Endometrium (tissue), 2 donors: Measurements from ENCODE around the gene SH2D6.

ENCODE experiments used
- FAIRE-seq: peaks from 2 replicates; lab custom pipeline; 2012; peaks lifted over from hg19 to GRCh38; lab: Jason Lieb, UNC
- donor health status: control.
- donor health status: control.

The SH2D6 gene

DNA sequence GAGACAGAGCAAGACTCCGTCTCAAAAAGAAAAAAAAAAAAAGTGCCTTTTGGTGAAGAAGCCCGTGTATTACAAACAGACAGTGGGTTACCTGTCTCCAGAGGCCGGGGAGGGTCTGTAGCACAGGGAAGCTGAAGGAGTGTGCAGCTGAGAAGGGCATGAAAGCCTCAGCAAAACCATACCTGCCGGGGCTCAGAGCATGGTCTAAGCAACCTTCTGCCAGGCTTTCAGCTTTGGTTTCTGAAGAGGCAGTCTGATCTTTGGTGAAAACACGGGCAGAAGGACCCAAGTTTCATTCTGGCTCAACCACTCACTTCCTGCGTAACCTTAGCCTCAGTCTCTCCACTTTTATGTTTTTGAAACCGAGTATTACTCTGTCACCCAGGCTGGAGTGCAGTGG lies 21.5 kb downstream of the SH2D6 start:
- FAIRE-seq: no peak

GRCh38 chr2:85440729-85441128 lies 22.2 kb downstream of the SH2D6 start:
- no peak for FAIRE-seq

- FAIRE-seq: no peak
Observed at GRCh38 chr2:85441864-85442263, 23.4 kb downstream of the SH2D6 start.

- FAIRE-seq: no peak
Observed at GRCh38 chr2:85444629-85445172, 26.2 kb downstream of the SH2D6 start.

DNA sequence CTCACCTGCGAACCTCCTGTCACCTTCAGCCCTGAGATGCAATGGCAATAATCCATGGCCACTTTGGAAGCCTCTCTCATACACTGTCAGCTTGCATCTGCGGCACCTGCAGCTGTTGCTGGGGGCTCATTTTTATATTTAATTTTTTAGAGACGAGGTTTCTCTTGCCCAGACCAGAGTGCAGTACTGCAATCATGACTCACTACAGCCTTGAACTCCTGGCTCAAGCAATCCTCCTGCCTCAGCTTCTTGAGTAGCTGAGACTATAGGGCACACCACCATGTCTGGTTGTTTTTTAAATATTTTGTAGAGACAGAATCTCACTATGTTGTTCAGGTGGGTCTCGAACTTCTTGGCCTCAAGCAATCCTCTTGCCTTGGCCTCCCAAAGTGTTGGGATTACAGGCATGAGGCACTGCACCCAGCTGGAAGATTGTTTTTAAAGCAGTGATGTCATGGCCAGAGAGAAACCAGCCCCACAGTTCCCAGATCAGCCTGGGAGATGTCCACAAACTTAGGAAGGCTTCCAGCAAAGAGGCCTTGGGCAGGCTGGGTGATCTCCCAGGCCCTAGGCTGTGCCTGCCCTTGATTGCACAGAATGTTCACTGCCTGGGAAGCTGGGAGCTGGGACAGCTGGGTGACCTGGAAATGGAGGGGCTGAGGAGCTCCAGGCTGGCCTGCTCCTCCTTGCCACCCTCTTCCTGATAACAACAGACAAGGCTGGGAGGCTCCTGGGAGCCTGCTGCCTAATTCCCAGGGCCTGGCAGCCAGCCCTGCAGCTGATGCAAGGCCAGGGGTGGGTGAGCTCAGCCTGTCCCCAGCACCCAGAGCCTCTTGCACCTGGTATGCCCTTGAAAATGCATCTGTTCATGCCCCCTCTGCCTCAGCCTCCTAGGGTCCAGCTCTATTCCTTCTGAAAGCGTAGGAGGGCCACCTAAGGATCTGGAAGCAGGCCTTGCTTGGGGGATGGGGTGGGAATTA lies 27.1 kb downstream of the SH2D6 start:
- FAIRE-seq: no peak

DNA sequence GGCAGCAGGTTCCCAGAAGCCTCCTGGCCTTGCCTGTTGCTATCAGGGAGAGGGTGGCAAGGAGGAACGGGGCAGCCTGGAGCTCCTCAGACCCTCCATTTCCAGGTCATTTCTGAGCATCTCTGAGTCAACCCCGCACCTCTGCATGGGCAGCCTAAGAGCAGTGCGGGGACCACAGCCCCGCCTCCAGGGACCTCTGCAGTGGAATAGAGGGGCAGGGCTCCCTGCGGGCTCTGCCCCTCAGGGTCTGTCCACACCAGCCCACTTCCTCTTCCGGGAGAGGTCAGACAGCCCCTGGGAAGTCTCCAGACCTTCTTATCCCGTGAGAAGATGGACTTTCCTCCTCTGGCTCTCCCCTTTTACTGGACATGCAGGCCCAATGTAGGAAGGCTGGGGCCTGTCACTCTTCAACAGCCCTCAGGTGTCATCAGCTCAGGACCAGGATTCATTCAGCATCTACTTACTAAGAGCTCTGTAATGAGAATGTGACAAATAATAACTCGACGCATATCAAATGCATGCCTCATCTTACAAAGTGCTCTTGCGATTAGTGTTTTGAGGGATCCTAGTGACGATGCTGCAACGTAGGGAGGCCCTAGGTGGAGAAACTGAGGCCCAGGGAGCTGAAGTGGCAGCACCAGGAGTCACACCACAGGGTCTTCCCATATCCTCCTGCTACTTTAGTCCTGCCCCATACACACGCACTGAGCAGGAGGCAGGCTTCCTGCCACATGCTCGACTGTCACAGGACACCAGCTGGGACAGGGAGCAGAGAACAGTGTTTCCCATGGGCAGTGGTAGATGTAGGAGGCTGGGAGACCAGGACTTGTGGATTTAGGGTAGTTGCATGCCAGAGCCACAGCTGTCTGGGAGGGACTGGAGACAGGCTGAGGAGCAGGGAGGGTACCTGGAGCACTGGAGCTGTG lies 28.0 kb downstream of the SH2D6 start:
- no peak for FAIRE-seq

GRCh38 chr2:85447222-85447585 lies 28.7 kb downstream of the SH2D6 start:
- FAIRE-seq: no peak

DNA sequence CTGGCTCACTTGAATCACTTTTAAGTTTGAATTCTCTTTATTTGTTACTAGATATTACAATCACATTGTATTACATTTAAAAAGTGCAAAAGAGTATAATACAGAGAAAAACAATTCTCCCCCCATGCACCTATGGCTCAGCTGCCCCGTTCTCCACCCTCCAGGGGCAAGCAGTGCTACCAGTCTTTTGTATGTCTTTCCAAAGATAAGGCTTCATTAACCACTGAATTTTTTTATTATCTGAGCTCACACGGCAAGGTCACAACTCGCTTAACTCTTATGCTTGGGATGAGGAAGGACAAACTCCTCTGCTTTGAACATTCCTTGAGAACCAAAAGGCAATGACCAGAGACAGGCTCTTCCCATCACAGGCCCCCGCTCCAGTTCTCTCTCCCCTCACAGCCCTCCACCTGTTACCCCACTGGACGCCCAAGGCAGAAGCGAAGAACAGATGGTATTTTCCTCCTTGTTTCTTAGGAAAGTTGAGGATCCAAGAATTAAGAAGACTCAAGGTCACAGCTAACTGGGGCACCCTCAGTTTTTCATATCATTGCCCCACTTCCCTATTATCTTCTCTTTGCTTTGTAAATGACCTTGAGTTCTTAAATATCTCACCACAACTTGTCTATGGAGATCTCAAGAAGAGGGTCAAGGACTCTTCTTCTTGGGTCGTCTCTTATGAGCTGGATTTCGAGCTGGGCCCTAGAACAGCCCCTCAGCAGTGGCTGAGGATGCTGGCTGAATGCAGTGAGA lies 30.1 kb downstream of the SH2D6 start:
- no peak for FAIRE-seq

DNA sequence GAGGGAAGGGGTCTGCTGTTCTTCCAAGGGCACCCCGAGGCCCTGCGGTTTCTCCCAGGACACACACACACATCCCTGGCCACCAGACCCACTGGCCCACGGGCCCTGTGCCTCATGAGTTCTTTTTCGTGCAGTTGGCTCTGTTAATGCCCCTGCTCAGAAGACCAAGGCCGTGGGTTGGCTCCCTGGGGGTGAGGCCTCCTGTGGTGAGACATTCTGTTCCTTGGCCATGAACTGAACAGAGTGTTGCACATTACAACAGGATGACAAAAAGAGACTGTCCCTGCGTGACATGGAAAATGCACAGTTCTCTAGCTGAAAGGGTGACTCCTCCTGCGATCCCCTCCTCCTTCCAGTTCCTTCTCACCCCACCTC lies 30.7 kb downstream of the SH2D6 start:
- no peak for FAIRE-seq

DNA sequence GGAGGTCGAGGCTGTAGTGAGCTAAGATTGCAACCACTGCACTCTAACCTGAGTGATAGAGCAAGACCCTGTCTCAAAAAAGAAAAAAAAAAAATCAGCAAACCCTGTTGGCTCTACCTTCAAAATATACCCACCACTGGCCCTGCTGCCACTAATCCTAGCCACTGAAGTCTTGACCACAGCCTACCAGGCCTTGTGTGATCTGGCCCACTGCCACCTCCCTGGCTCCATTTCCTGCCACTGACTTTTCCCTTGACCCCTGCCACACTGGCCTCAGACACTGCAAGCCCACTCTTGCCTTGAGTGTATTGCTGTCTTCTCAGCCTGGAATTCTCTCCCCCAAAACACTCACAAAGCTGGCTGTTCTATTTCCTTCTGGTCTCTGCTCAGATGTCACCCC lies 33.7 kb downstream of the SH2D6 start:
- FAIRE-seq: no peak

- no peak for FAIRE-seq
Observed at GRCh38 chr2:85453571-85453970, 35.1 kb downstream of the SH2D6 start.

- no peak for FAIRE-seq
Observed at GRCh38 chr2:85455552-85456090, 37.1 kb downstream of the SH2D6 start.

DNA sequence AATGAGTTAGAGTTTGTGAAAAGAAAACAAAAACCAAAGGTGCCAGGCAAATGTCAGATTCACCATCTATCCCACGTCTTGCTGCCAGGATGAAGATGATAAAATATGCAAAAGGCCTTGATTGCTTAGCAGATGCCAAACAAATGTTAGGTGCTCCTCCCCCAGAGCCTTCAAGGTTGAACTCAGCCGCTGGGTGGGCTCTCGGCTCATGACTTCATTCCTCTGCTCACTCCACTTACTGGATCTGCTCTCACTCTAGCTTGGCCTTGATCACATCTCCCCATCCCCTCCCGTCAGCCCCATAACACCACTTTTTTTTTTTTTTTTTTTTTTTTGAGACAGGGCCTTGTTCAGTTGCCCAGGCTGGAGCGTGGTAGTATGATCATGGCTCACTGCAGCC lies 38.5 kb downstream of the SH2D6 start:
- FAIRE-seq: no peak

GRCh38 chr2:85457877-85458316 lies 39.4 kb downstream of the SH2D6 start:
- FAIRE-seq: no peak

DNA sequence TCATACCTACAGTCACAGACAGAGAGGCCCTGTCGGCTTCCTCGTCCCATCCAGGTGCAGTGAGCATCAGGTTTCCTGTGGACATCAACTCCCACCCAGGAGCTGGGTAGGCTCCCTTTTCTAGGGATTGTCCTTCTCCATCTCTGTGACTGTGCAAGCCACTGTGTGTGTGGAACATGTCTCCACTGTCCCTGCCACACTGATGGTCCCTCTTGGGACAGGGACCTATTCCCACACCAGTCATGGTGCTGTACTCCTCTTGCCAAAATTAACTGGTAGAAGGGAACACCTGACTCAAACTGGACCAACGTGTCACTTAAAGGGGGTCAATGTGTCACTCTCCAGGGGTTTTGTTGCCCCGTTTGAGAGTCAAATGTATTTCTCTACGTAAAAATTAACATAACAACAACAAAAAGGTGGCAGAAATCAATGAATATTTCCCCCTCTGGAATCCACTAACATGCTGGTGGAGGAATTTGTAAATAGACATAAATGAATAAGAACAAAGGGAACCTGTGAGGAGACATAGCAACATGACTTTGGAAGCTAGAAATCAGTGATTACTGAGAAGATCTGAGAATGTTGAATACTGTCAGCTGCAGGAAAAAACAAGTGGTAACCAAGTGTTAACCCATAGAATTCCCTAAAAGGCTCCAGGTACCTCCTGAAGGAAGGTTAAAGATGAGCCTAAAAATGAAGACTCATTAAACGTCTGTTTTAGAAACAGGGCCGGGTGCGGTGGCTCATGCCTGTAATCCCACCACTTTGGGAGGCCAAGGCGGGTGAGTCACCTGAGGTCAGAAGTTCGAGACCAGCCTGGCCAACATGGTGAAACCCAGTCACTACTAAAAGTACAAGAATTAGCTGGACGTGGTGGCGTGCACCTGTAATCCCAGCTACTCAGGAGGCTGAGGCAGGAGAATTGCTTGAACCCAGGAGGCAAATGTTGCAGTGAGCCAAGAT lies 40.4 kb downstream of the SH2D6 start:
- FAIRE-seq: no peak

GRCh38 chr2:85459771-85460170 lies 41.3 kb downstream of the SH2D6 start:
- FAIRE-seq: no peak

DNA sequence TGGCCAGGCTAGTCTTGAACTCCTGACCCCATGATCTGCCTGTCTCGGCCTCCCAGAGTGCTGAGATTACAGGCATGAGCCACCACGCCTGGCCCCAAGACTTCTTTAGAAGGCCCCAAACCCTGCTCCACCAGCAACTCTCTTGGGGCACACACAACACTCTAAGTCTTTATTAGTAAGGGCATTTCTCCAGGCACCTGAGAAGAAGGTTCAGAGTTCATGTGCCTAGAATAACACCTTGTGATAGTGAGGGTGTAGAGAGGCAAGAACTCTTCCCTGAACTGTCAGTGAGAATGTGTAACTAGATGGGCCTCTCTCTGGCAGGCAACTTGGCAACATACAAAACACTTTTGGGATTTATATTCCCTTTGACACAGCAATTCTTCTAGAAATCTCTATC lies 43.8 kb downstream of the SH2D6 start:
- FAIRE-seq: no peak

- no peak for FAIRE-seq
Observed at GRCh38 chr2:85468096-85468703, 49.7 kb downstream of the SH2D6 start.

- no peak for FAIRE-seq
Observed at GRCh38 chr2:85468704-85469349, 50.3 kb downstream of the SH2D6 start.
